Activated B cell treated with CpG ODN at 0.5 μM for 24 hours (primary cell): ENCODE results near the gene STX17. TPM values are rescaled to one million over a fixed set of nuclear protein-coding genes. Genes with fewer than 3 reads are reported as not detected.

Experiments used
- ATAC-seq: fragments of 200-7000 bp; cut with Tn5 transposase; one replicate; pipeline ENCODE4 v1.10.0; 2021; ENCODE audit warnings: low read depth, mild to moderate bottlenecking, moderate library complexity
- CTCF ChIA-PET: fragments of 350-600 bp; sonication (Branson Sonifier 250); formaldehyde crosslinking; loops from one replicate; lab custom pipeline; 2021; ENCODE audit warnings: antibody characterized with exemption; lab: Charles Lee
- POLR2A ChIA-PET: fragments of 350-600 bp; sonication (Branson Sonifier 250); formaldehyde crosslinking; loops from one replicate; lab custom pipeline; 2021; ENCODE audit warnings: antibody characterized with exemption; lab: Charles Lee
- DNase-seq: peaks from one replicate; pipeline ENCODE4 v3.0.0; 2022
- H3K27ac Mint-ChIP-seq: one replicate; pipeline ENCODE4 v1.8.0; 2020; ENCODE audit warnings: mixed read lengths
- H3K27me3 Mint-ChIP-seq: one replicate; pipeline ENCODE4 v1.8.0; 2021; ENCODE audit warnings: mixed read lengths
- H3K36me3 Mint-ChIP-seq: one replicate; pipeline ENCODE4 v1.8.0; 2021; ENCODE audit warnings: low read depth, mixed read lengths
- H3K4me1 Mint-ChIP-seq: one replicate; pipeline ENCODE4 v1.8.0; 2021; ENCODE audit warnings: mixed read lengths
- H3K4me3 Mint-ChIP-seq: one replicate; pipeline ENCODE4 v1.8.0; 2020; ENCODE audit warnings: mild to moderate bottlenecking, mixed read lengths
- H3K9me3 Mint-ChIP-seq: one replicate; pipeline ENCODE4 v1.8.0; 2020; ENCODE audit warnings: mixed read lengths
- CTCF ChIP-seq: fragments of 200-600 bp; IDR thresholded peaks from one replicate; pipeline ENCODE4 v1.8.0; 2022; ENCODE audit warnings: antibody characterized with exemption, mild to moderate bottlenecking
- intact Hi-C: fragments of 100-400 bp; cut with micrococcal nuclease; formaldehyde crosslinking; loops from one replicate; pipeline ENCODE4 v1.15.1; 2024
- total RNA-seq: library from RNA; stranded (reverse); gene quantifications from 2 replicates; pipeline ENCODE4 v1.2.3, GENCODE V29; 2022

The STX17 gene
- total RNA-seq, 1 donor from 2014 or later: 39.2 TPM

DNA sequence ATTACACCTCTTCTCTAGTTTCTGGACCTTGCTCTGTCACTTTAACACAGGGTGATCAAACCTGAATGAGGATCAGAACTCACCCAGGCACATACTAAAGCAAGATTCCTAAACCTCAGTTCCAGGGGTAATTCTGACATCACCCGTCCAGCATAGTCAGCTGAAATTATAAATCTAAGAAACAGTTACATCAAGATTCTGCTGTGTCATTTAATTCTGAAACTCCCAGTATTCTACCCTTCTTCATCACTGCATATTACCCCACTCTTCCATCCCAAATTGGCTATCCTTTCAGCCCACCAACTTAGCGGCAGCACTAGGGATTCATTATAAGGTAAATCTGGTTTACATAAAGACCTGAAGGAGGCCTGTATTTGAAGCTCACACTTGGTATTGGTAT is 64.0 kb downstream of the STX17 start:
- H3K27ac Mint-ChIP-seq: no peak overlapping the region
- H3K9me3 Mint-ChIP-seq: no peaks in the 10 kb centered on the region

DNA sequence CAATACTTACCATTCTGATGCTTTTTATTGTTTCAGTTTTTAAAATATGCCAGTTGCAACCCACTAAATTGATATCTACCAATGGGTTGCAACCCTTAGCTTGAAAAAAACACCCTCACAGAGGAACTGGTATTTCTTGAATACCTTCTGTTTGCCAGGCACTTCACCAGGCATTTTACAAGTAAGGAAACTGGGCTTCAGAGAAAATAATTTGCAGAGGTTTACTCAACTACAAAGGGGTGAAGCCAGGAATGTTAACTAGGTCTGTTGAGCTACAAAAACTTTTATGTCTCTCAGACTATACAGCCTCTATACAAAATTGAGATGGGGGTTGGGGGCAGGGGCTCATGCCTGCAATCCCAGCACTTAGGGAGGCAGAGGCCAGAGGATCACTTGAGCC is 65.0 kb downstream of the STX17 start:
- H3K27me3 Mint-ChIP-seq: no peaks in the 10 kb centered on the region
- H3K36me3 Mint-ChIP-seq: peaks cover 49% of the 10 kb centered on the region
- CTCF ChIA-PET: no interaction called here
- intact Hi-C loops: no loop called here
- no peak for DNase-seq
- POLR2A ChIA-PET: no interaction called here
- no peaks in the 10 kb centered on the region for H3K9me3 Mint-ChIP-seq
- no peaks in the 10 kb centered on the region for H3K4me1 Mint-ChIP-seq
- TF ChIP-seq CTCF: no peak
- ATAC-seq: no peak
- H3K27ac Mint-ChIP-seq: no peak overlapping the region
- H3K4me3 Mint-ChIP-seq: no peak overlapping the region

More for the DNA sequence above, 64.0 kb downstream of the STX17 start:
- H3K27me3 Mint-ChIP-seq: no peaks in the 10 kb centered on the region
- intact Hi-C loops: no loop called here
- no peak for ATAC-seq
- POLR2A ChIA-PET: no interaction called here
- H3K4me1 Mint-ChIP-seq: no peaks in the 10 kb centered on the region
- H3K36me3 Mint-ChIP-seq: peaks cover 56% of the 10 kb centered on the region
- CTCF ChIA-PET: no interaction called here
- TF ChIP-seq CTCF: no peak
- H3K4me3 Mint-ChIP-seq: no peak overlapping the region
- no peak for DNase-seq

GRCh38 chr9:99973455-99973854 is 67.0 kb downstream of the STX17 start:
- POLR2A ChIA-PET: no interaction called here
- DNase-seq: no peak
- Mint-ChIP-seq H3K27me3 (no peaks in the 10 kb centered on the region), H3K4me1 (no peaks in the 10 kb centered on the region), H3K27ac (no peak overlapping the region), H3K4me3 (no peak overlapping the region), H3K9me3 (no peaks in the 10 kb centered on the region), H3K36me3 (peaks cover 40% of the 10 kb centered on the region)
- TF ChIP-seq CTCF: no peak
- intact Hi-C loops: no loop called here
- ATAC-seq: no peak
- CTCF ChIA-PET: interaction anchor here (1.2 kb wide), 1 partner anchor 811 kb away, joined by 4 read pairs; no protein-coding TSS in a partner anchor

GRCh38 chr9:99977033-99977792 is 70.8 kb downstream of the STX17 start:
- no peaks in the 10 kb centered on the region for H3K9me3 Mint-ChIP-seq
- ChIA-PET POLR2A (interaction anchor here (0.6 kb wide), 1 partner anchor 565 kb away, joined by 3 read pairs; no protein-coding TSS in a partner anchor), CTCF (no interaction called here)
- intact Hi-C loops: no loop called here
- no peak overlapping the region for H3K27ac Mint-ChIP-seq
- no peaks in the 10 kb centered on the region for H3K27me3 Mint-ChIP-seq
- TF ChIP-seq CTCF: no peak
- H3K4me1 Mint-ChIP-seq: no peaks in the 10 kb centered on the region
- peaks cover 26% of the 10 kb centered on the region for H3K36me3 Mint-ChIP-seq
- H3K4me3 Mint-ChIP-seq: no peak overlapping the region
- no peak for ATAC-seq
- no peak for DNase-seq

GRCh38 chr9:99978221-99978620 is 71.8 kb downstream of the STX17 start:
- CTCF ChIA-PET: no interaction called here
- no peaks in the 10 kb centered on the region for H3K9me3 Mint-ChIP-seq
- peaks cover 31% of the 10 kb centered on the region for H3K36me3 Mint-ChIP-seq
- TF ChIP-seq CTCF: no peak
- DNase-seq (no peak), ATAC-seq (no peak)
- H3K4me1 Mint-ChIP-seq: no peaks in the 10 kb centered on the region
- H3K4me3 Mint-ChIP-seq: no peak overlapping the region
- peak overlapping the region; percentile 14 for H3K27ac Mint-ChIP-seq
- POLR2A ChIA-PET: no interaction called here
- H3K27me3 Mint-ChIP-seq: no peaks in the 10 kb centered on the region
- intact Hi-C loops: no loop called here
